HepG2 (cell line): Measurements from ENCODE around the gene CADM1. TPM values are rescaled to one million over a fixed set of nuclear protein-coding genes. Genes with fewer than 3 reads are reported as not detected.

Source experiments
- ATAC-seq: fragments of 200-7000 bp; cut with Tn5 transposase; 3 replicates; pipeline ENCODE4 v1.9.1; 2020; ENCODE audit warnings: mild to moderate bottlenecking, moderate library complexity
- BruUV-seq: library from RNA; stranded (reverse); fragments of 400-500 nt; replicated peaks from 2 replicates; lab custom pipeline; 2021; lab: Mats Ljungman, UMichigan
- CTCF ChIA-PET: fragments of 300-600 bp; formaldehyde crosslinking; extraction: SDS; loops from one replicate; lab custom pipeline; 2021; ENCODE audit warnings: low total read pairs, inconsistent platforms, low intra/inter-chr PET ratio; lab: Yijun Ruan, JAX
- POLR2A ChIA-PET: fragments of 350-600 bp; sonication (Branson Sonifier 250); formaldehyde crosslinking; loops from one replicate; lab custom pipeline; 2020; ENCODE audit warnings: antibody characterized with exemption, inconsistent platforms; lab: Yijun Ruan, JAX
- DNase-seq: peaks from one replicate; pipeline ENCODE4 v3.0.0-alpha.2; 2015; ENCODE audit warnings: low spot score
- FAIRE-seq: peaks from 3 replicates; lab custom pipeline; 2011; peaks lifted over from hg19 to GRCh38; lab: Jason Lieb, UNC
- H2AFZ ChIP-seq: one replicate; pipeline ENCODE4 v1.6.1; 2011; ENCODE audit warnings: low read length, inconsistent platforms
- H3K27ac ChIP-seq: fragments of 300-600 bp; 3 replicates; pipeline ENCODE4 v1.8.0; 2011; ENCODE audit warnings: mixed run types, mild to moderate bottlenecking, mixed read lengths, low read length, inconsistent platforms; ENCODE audit not compliant: insufficient read depth; ENCODE audit errors: extremely low read length
- H3K27me3 ChIP-seq, 2 experiments: fragments of 200-600 bp in 1 of 2; 2 replicates in 1 of 2; 3 replicates in 1 of 2; pipeline versions ENCODE4 v1.6.0 to v1.8.0; 2011; ENCODE audit warnings: low read length in 2 of 2, mild to moderate bottlenecking in 2 of 2, moderate library complexity in 2 of 2, inconsistent platforms in 1 of 2; ENCODE audit not compliant: insufficient read depth in 2 of 2, control insufficient read depth in 1 of 2
- H3K36me3 ChIP-seq, 2 experiments: fragments of 200-600 bp in 1 of 2; replicated peaks in 1 of 2; 2 replicates in 1 of 2; 3 replicates in 1 of 2; pipeline versions ENCODE4 v1.5.1 to v1.8.0; 2011; ENCODE audit warnings: low read length in 2 of 2, inconsistent platforms in 1 of 2; ENCODE audit not compliant: insufficient read depth in 2 of 2, control insufficient read depth in 1 of 2
- H3K4me1 ChIP-seq: 2 replicates; pipeline ENCODE4 v1.5.1; 2012; ENCODE audit warnings: low read length, inconsistent platforms; ENCODE audit not compliant: insufficient read depth
- H3K4me2 ChIP-seq: 2 replicates; pipeline ENCODE4 v1.6.0; 2011; ENCODE audit warnings: low read depth, low read length, inconsistent platforms
- H3K4me3 ChIP-seq, 3 experiments: fragments of 200-600 bp in 1 of 3; sonication (generic), shearing (Covaris generic) in 1 of 3; replicated peaks in 1 of 3; 2 replicates each; pipeline ENCODE4 v1.5.1; 2011 to 2016; ENCODE audit warnings: low read length in 3 of 3, inconsistent platforms in 2 of 3, low read depth in 2 of 3, mild to moderate bottlenecking in 2 of 3, control low read depth in 1 of 3, mixed read lengths in 1 of 3; ENCODE audit not compliant: insufficient read depth in 1 of 3
- H3K79me2 ChIP-seq: one replicate; pipeline ENCODE4 v1.6.1; 2011; ENCODE audit warnings: low read length, inconsistent platforms; ENCODE audit not compliant: insufficient read depth
- H3K9ac ChIP-seq: 2 replicates; pipeline ENCODE4 v1.6.0; 2011; ENCODE audit warnings: mild to moderate bottlenecking, low read depth, low read length, inconsistent platforms; ENCODE audit not compliant: insufficient read depth
- H3K9me3 ChIP-seq: 2 replicates; pipeline ENCODE4 v1.5.1; 2012; ENCODE audit warnings: mild to moderate bottlenecking, low read length
- H4K20me1 ChIP-seq: 2 replicates; pipeline ENCODE4 v1.6.0; 2011; ENCODE audit warnings: inconsistent platforms, mild to moderate bottlenecking, low read length, moderate library complexity; ENCODE audit not compliant: insufficient read depth
- ARHGAP35 ChIP-seq: sonication (generic); formaldehyde crosslinking; IDR thresholded peaks from 2 replicates; pipeline ENCODE4 v1.9.0; 2022; ENCODE audit warnings: mild to moderate bottlenecking, inconsistent platforms, moderate library complexity, missing genetic modification reagents, borderline replicate concordance
- CBX2 ChIP-seq, 2 experiments: fragments of 200-600 bp in 1 of 2; sonication (generic); formaldehyde crosslinking in 1 of 2; IDR thresholded peaks; 2 replicates each; pipeline versions ENCODE4 v1.7.0 to v1.8.1; 2018 to 2022; ENCODE audit warnings: low read depth in 2 of 2, low read length in 1 of 2, mild to moderate bottlenecking in 1 of 2, missing genetic modification reagents in 1 of 2
- CHD2 ChIP-seq: IDR thresholded peaks from 2 replicates; pipeline ENCODE4 v1.6.1; 2011; ENCODE audit warnings: low read depth, low read length, improper control_type of control experiment
- GABPA ChIP-seq, 2 experiments: IDR thresholded peaks; 2 replicates each; pipeline ENCODE4 v1.6.1; 2011 to 2016; ENCODE audit warnings: low read depth in 2 of 2, low read length in 1 of 2, missing biosample characterization in 1 of 2, missing genetic modification characterization in 1 of 2
- GATAD2A ChIP-seq: IDR thresholded peaks from 2 replicates; pipeline ENCODE4 v1.6.1; 2016
- MIER3 ChIP-seq: IDR thresholded peaks from 2 replicates; pipeline ENCODE4 v1.6.1; 2016; ENCODE audit warnings: missing compliant biosample characterization, borderline replicate concordance
- NPAS2 ChIP-seq: sonication (generic); formaldehyde crosslinking; IDR thresholded peaks from 2 replicates; pipeline ENCODE4 v1.8.0; 2022; ENCODE audit warnings: mild to moderate bottlenecking, missing genetic modification reagents, borderline replicate concordance
- RARA ChIP-seq: IDR thresholded peaks from 2 replicates; pipeline ENCODE4 v1.6.1; 2016; ENCODE audit warnings: missing genetic modification reagents, missing compliant biosample characterization
- SIX4 ChIP-seq: sonication (generic); formaldehyde crosslinking; IDR thresholded peaks from 2 replicates; pipeline ENCODE4 v1.4.0; 2020; ENCODE audit warnings: missing genetic modification reagents
- SOX13 ChIP-seq, 3 experiments: fragments of 450-650 bp in 1 of 3; sonication (generic) in 1 of 3; formaldehyde crosslinking in 1 of 3; IDR thresholded peaks in 2 of 3; conservative IDR thresholded peaks in 1 of 3; 2 replicates each; pipeline versions ENCODE4 v1.5.0 to v1.6.1; 2016 to 2020; ENCODE audit warnings: antibody characterized with exemption in 1 of 3, mild to moderate bottlenecking in 1 of 3, missing compliant biosample characterization in 1 of 3, missing genetic modification reagents in 1 of 3, moderate library complexity in 1 of 3
- TCF7 ChIP-seq: sonication (generic); IDR thresholded peaks from 2 replicates; pipeline ENCODE4 v1.6.1; 2016; ENCODE audit warnings: antibody characterized with exemption, low read depth
- YEATS2 ChIP-seq: sonication (generic); formaldehyde crosslinking; IDR thresholded peaks from 2 replicates; pipeline ENCODE4 v1.4.0; 2020; ENCODE audit warnings: missing genetic modification reagents, borderline replicate concordance
- ZFP36L2 ChIP-seq: sonication (generic); formaldehyde crosslinking; IDR thresholded peaks from 2 replicates; pipeline ENCODE4 v1.4.0; 2020; ENCODE audit warnings: missing genetic modification reagents
- ZNF160 ChIP-seq: sonication (generic); formaldehyde crosslinking; IDR thresholded peaks from 2 replicates; pipeline ENCODE4 v1.8.0; 2022; ENCODE audit warnings: mild to moderate bottlenecking, inconsistent platforms, missing genetic modification reagents
- ZNF180 ChIP-seq: sonication (generic); formaldehyde crosslinking; IDR thresholded peaks from 2 replicates; pipeline ENCODE4 v1.4.0; 2020; ENCODE audit warnings: low read depth, missing genetic modification reagents, borderline replicate concordance
- ZNF329 ChIP-seq: sonication (generic); formaldehyde crosslinking; IDR thresholded peaks from 2 replicates; pipeline ENCODE4 v1.9.0; 2021; ENCODE audit warnings: low read depth, mild to moderate bottlenecking, missing genetic modification reagents
- ZNF382 ChIP-seq: sonication (generic); formaldehyde crosslinking; IDR thresholded peaks from 2 replicates; pipeline ENCODE4 v1.5.0; 2020; ENCODE audit warnings: missing genetic modification reagents, mild to moderate bottlenecking, borderline replicate concordance
- ZNF761 ChIP-seq: sonication (generic); formaldehyde crosslinking; conservative IDR thresholded peaks from 2 replicates; pipeline ENCODE4 v1.4.0; 2020; ENCODE audit warnings: mild to moderate bottlenecking, missing genetic modification reagents
- ZNF782 ChIP-seq: sonication (generic); formaldehyde crosslinking; IDR thresholded peaks from 2 replicates; pipeline ENCODE4 v1.4.0; 2020; ENCODE audit warnings: missing genetic modification reagents, mild to moderate bottlenecking, borderline replicate concordance
- ZSCAN20 ChIP-seq: sonication (generic); formaldehyde crosslinking; IDR thresholded peaks from 2 replicates; pipeline ENCODE4 v1.4.0; 2020; ENCODE audit warnings: missing genetic modification reagents, mild to moderate bottlenecking, borderline replicate concordance
- WGBS: methylation state at CpG from one replicate; pipeline ENCODE4 v1.1.6; 2017; ENCODE audit warnings: low lambda C conversion rate; 5-methylcytosine and 5-hydroxymethylcytosine counted together
- in situ Hi-C: cut with HindIII; loops from 2 replicates; pipeline ENCODE4 v1.10.0; 2017; ENCODE audit warnings: low pct_unique_long_range_greater_than_20kb; ENCODE audit not compliant: extremely low pct_ligation_motif_present
- intact Hi-C: fragments of 100-400 bp; cut with micrococcal nuclease; formaldehyde crosslinking; loops from one replicate; pipeline ENCODE4 v1.10.0; 2022; ENCODE audit not compliant: unreplicated experiment
- polyA plus RNA-seq, 8 experiments: library from polyadenylated mRNA; depleted of rRNA in 3 of 8; stranded (reverse) in 7 of 8; unstranded in 1 of 8; fragments of >200 nt; fragmentation: Illumina TruSeq in 4 of 8; extraction: Trizol in 4 of 8; gene quantifications; 2 replicates each; pipeline versions ENCODE4 v1.2.1 to v1.2.3, GENCODE V29; 2011 to 2016; ENCODE audit warnings: low read depth in 4 of 8, missing spikeins in 1 of 8, mixed read lengths in 1 of 8; ENCODE audit not compliant: insufficient read depth in 1 of 8
- total RNA-seq, 5 experiments: library from RNA; depleted of rRNA; stranded (reverse); fragments of >200 nt; fragmentation: Illumina TruSeq; extraction: Trizol; gene quantifications; 2 replicates each; pipeline ENCODE4 v1.2.3, GENCODE V29; 2016; ENCODE audit warnings: low read depth in 1 of 5
- TF ChIP-seq, protein P1 (sequence below): sonication (generic); formaldehyde crosslinking; IDR thresholded peaks from 2 replicates; pipeline ENCODE4 v1.5.1; 2020; ENCODE audit warnings: mild to moderate bottlenecking, moderate library complexity, missing genetic modification reagents
- TF ChIP-seq, protein P2 (sequence below): sonication (generic); formaldehyde crosslinking; IDR thresholded peaks from 2 replicates; pipeline ENCODE4 v1.5.0; 2020; ENCODE audit warnings: missing genetic modification reagents
- TF ChIP-seq, protein P3 (sequence below): IDR thresholded peaks from 2 replicates; pipeline ENCODE4 v1.6.1; 2016; ENCODE audit warnings: low read depth, borderline replicate concordance

Gene CADM1
- total and polyA plus RNA-seq, 2 of the 13 experiments (the other 11 are each of a cell fraction or from before 2014, with no cell fraction given) = 71.3 to 122 TPM

DNA sequence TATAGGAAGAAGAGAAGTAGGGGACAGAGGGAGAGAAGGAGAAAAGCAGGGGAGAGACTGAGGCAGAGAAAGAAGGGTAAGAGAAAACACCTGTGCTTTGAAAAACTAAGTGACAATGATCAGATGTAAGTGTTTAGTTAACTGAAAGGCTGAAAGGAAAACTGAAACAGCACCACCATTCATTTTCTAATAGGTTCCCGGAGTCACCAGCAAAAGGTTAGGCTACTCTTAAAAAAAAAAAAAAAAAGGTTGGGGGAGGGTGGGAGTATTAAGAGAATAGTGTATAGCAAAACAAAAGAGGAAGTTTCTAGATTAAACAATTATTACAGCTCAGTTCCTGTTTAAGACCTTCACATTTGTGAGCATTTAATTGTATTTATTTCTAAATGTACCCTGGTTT lies 113.8 kb downstream of the CADM1 start (continued):
- TF ChIP-seq MIER3 (CRISPR knock-in tag) = no peak
- no peak for TF ChIP-seq ZNF761
- no peak for TF ChIP-seq ZNF329 (CRISPR knock-in tag)
- TF ChIP-seq CBX2 (IDR thresholded peaks at IDR 0.05; ENCODE audit: low read depth, low read length) = no peak
- no peak for TF ChIP-seq CBX2 (CRISPR knock-in tag; IDR thresholded peaks at IDR 0.05; ENCODE audit: low read depth)
- no peak for TF ChIP-seq TCF7
- no peak for TF ChIP-seq SOX13 (IDR thresholded peaks at IDR 0.05)
- no peak for TF ChIP-seq SOX13 (CRISPR knock-in tag; conservative IDR thresholded peaks at IDR 0.05 in 1 of 2, IDR thresholded peaks at IDR 0.05 in 1 of 2)
- no peak for TF ChIP-seq RARA (CRISPR knock-in tag)
- no peak for TF ChIP-seq SIX4
- TF ChIP-seq ARHGAP35 (CRISPR knock-in tag) = no peak
- TF ChIP-seq GABPA (IDR thresholded peaks at IDR 0.05; ENCODE audit: low read depth, low read length) = no peak
- TF ChIP-seq GABPA (CRISPR knock-in tag; IDR thresholded peaks at IDR 0.05; ENCODE audit: low read depth) = no peak

DNA sequence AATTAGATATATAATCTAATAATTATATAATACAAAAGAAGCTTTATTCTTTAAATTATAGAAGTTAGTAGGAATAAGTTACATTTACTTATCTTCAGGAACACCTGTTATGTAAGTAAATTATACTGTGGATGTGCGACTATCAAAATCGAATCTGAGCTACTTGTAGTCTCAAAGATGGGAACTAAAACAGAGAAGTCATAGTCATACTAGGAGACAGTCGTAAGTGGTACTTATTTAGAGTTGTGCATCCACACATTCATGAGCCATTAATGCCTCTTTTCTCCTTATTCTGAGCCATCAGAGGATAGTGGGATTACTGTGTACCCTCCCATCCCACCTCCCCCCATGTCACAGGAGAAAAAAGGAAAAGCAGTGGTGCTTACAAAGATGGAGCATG lies 114.4 kb downstream of the CADM1 start:
- Histone ChIP-seq H2AFZ (no peak overlapping the region), H3K4me3 (no peak overlapping the region), H3K27me3 (no peaks in the 10 kb centered on the region), H3K4me2 (no peak overlapping the region), H3K9ac (no peak overlapping the region), H3K36me3 (no peaks in the 10 kb centered on the region; a peak in 1 of 5 replicates), H4K20me1 (no peaks in the 10 kb centered on the region; the same call in 1 of the 2 replicates), H3K9me3 (no peaks in the 10 kb centered on the region), H3K4me1 (peaks cover 22% of the 10 kb centered on the region), H3K27ac (no peak overlapping the region), H3K79me2 (peaks cover 10% of the 10 kb centered on the region)
- no peak for ATAC-seq
- in situ Hi-C loops = no loop called here
- FAIRE-seq = no peak
- CTCF ChIA-PET = no interaction called here
- intact Hi-C loops = no loop called here
- POLR2A ChIA-PET = no interaction called here
- DNase-seq = no peak
- no TSS peak for BruUV-seq
- WGBS = 99% methylated on average over 3 of the region's 3 CpGs
- TF ChIP-seq ZSCAN20 (CRISPR knock-in tag) (no peak), NPAS2 (no peak), ZNF329 (CRISPR knock-in tag) (no peak), ZFP36L2 (CRISPR knock-in tag) (no peak), CHD2 (no peak), ZNF782 (CRISPR knock-in tag) (no peak), ZNF160 (CRISPR knock-in tag) (no peak), YEATS2 (CRISPR knock-in tag) (no peak), GATAD2A (CRISPR knock-in tag) (no peak), ZNF382 (no peak), ZNF180 (CRISPR knock-in tag) (no peak)
- TF ChIP-seq, protein P1, sequence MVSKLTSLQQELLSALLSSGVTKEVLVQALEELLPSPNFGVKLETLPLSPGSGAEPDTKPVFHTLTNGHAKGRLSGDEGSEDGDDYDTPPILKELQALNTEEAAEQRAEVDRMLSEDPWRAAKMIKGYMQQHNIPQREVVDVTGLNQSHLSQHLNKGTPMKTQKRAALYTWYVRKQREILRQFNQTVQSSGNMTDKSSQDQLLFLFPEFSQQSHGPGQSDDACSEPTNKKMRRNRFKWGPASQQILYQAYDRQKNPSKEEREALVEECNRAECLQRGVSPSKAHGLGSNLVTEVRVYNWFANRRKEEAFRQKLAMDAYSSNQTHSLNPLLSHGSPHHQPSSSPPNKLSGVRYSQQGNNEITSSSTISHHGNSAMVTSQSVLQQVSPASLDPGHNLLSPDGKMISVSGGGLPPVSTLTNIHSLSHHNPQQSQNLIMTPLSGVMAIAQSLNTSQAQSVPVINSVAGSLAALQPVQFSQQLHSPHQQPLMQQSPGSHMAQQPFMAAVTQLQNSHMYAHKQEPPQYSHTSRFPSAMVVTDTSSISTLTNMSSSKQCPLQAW (CRISPR knock-in tag) = no peak
- TF ChIP-seq, protein P2, sequence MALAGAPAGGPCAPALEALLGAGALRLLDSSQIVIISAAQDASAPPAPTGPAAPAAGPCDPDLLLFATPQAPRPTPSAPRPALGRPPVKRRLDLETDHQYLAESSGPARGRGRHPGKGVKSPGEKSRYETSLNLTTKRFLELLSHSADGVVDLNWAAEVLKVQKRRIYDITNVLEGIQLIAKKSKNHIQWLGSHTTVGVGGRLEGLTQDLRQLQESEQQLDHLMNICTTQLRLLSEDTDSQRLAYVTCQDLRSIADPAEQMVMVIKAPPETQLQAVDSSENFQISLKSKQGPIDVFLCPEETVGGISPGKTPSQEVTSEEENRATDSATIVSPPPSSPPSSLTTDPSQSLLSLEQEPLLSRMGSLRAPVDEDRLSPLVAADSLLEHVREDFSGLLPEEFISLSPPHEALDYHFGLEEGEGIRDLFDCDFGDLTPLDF (CRISPR knock-in tag) = no peak
- TF ChIP-seq, protein P3, sequence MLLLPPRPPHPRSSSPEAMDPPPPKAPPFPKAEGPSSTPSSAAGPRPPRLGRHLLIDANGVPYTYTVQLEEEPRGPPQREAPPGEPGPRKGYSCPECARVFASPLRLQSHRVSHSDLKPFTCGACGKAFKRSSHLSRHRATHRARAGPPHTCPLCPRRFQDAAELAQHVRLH (CRISPR knock-in tag) = no peak
